Transverse colon (tissue), 4 donors: ENCODE results near the gene ZNF830. TPM values are rescaled to one million over a fixed set of nuclear protein-coding genes. Genes with fewer than 3 reads are reported as not detected.

Experiments used
- DNase-seq: peaks from one replicate; pipeline ENCODE4 v3.0.0-alpha.2; 2019
- H3K27ac ChIP-seq, 4 donors: fragments of 200-600 bp; sonication (generic); 2 replicates each; pipeline ENCODE4 v1.5.1; 2016 to 2018; ENCODE audit warnings: inconsistent platforms in 4 of 4
- H3K27me3 ChIP-seq: fragments of 200-600 bp; sonication (generic); 2 replicates; pipeline ENCODE4 v1.5.1; 2017; ENCODE audit warnings: inconsistent platforms
- H3K36me3 ChIP-seq, 4 donors: fragments of 200-600 bp; sonication (generic); 2 replicates each; pipeline ENCODE4 v1.5.1; 2017 to 2019; ENCODE audit warnings: inconsistent platforms in 4 of 4
- H3K4me1 ChIP-seq, 4 donors: fragments of 200-600 bp; sonication (generic); 2 replicates each; pipeline ENCODE4 v1.5.1; 2017 to 2020; ENCODE audit warnings: inconsistent platforms in 4 of 4
- H3K4me3 ChIP-seq, 4 donors: fragments of 200-600 bp; sonication (generic); 1 replicate in 1 of 4; 2 replicates in 3 of 4; pipeline versions ENCODE4 v1.5.1 to v1.6.1; 2017 to 2019; ENCODE audit warnings: inconsistent platforms in 4 of 4
- H3K9me3 ChIP-seq, 2 donors: fragments of 200-600 bp; sonication (generic); 2 replicates each; pipeline ENCODE4 v1.5.1; 2017 to 2019; ENCODE audit warnings: inconsistent platforms in 2 of 2
- EP300 ChIP-seq: sonication (generic); formaldehyde crosslinking; IDR thresholded peaks from one replicate; pipeline ENCODE4 v1.6.1; 2017; ENCODE audit warnings: antibody characterized with exemption, low read depth
- POLR2A ChIP-seq: fragments of 450-650 bp; IDR thresholded peaks from one replicate; pipeline ENCODE4 v1.6.1; 2016; ENCODE audit warnings: antibody characterized with exemption, mild to moderate bottlenecking, moderate library complexity
- POLR2AphosphoS5 ChIP-seq, 3 donors: sonication (generic); formaldehyde crosslinking; IDR thresholded peaks; one replicate each; pipeline ENCODE4 v1.6.1; 2016; ENCODE audit warnings: antibody characterized with exemption in 3 of 3
- WGBS, 2 donors: methylation state at CpG; one replicate each; pipeline ENCODE4 v1.1.5; 2018; ENCODE audit warnings: low coverage in 1 of 2; 5-methylcytosine and 5-hydroxymethylcytosine counted together
- in situ Hi-C, 4 donors: fragments of 200-750 bp; cut with MboI; loops; one replicate each; pipeline versions ENCODE4 v1.15.0 to v1.15.1; 2017; ENCODE audit warnings: low sequenced_read_pairs in 3 of 4, low pct_ligation_motif_present in 1 of 4, low pct_unique_long_range_greater_than_20kb in 1 of 4
- intact Hi-C: fragments of 100-400 bp; cut with DNase I; formaldehyde crosslinking; loops from one replicate; pipeline ENCODE4 v1.15.1; 2023; ENCODE audit warnings: low total_unique reads
- total RNA-seq, 4 donors: library from RNA; depleted of rRNA; stranded (reverse); fragments of >200 nt; gene quantifications; one replicate each; pipeline ENCODE4 v1.1.0, GENCODE V29; 2016
- TF ChIP-seq, protein P1 (sequence below), 5 experiments: fragments of 200-600 bp in 3 of 5; fragments of 450-650 bp in 2 of 5; sonication (generic) in 3 of 5; IDR thresholded peaks; 1 replicate in 2 of 5; 2 replicates in 3 of 5; pipeline ENCODE4 v1.5.1; 2016 to 2017; ENCODE audit warnings: antibody characterized with exemption in 5 of 5, inconsistent platforms in 3 of 5, mild to moderate bottlenecking in 2 of 5, moderate library complexity in 1 of 5

ZNF830 gene
- total RNA-seq, 4 donors from 2014 or later = 10.9 to 21.7 (median 14.1) TPM

DNA sequence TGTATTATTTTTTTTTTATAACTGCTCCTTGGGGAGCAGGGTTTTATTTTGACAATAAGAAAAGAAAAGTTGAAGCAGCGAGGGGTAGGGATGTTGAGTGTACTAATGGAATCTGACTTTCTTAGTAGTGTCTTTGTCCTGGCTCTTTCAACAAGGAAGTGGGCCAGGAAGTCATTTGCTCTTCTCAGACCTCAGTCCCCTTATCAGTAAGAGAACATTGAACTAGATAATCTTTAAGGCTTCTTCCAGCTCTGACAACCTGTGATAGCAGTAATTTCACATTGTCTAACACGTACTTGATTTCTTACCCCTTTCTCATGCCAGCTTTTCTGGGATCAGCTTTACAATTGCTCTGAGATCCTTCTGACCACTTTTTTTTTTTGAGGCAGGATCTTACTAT lies 27.3 kb downstream of the ZNF830 start:
- Histone ChIP-seq H3K4me3 (no peak overlapping the region), H3K27ac (no peak overlapping the region), H3K9me3 (no peaks in the 10 kb centered on the region), H3K36me3 (peaks cover 0 to 12% (median 5%) of the 10 kb centered on the region in 4 donors), H3K4me1 (peaks cover 6 to 31% (median 16%) of the 10 kb centered on the region in 4 donors), H3K27me3 (no peaks in the 10 kb centered on the region)
- no peak for DNase-seq
- WGBS, 2 donors = 75 to 77% methylated on average over 1 to 2 of the region's 2 CpGs
- no peak for TF ChIP-seq POLR2A
- no peak for TF ChIP-seq POLR2AphosphoS5 (IDR thresholded peaks at IDR 0.05)
- no peak for TF ChIP-seq EP300
- TF ChIP-seq, protein P1, sequence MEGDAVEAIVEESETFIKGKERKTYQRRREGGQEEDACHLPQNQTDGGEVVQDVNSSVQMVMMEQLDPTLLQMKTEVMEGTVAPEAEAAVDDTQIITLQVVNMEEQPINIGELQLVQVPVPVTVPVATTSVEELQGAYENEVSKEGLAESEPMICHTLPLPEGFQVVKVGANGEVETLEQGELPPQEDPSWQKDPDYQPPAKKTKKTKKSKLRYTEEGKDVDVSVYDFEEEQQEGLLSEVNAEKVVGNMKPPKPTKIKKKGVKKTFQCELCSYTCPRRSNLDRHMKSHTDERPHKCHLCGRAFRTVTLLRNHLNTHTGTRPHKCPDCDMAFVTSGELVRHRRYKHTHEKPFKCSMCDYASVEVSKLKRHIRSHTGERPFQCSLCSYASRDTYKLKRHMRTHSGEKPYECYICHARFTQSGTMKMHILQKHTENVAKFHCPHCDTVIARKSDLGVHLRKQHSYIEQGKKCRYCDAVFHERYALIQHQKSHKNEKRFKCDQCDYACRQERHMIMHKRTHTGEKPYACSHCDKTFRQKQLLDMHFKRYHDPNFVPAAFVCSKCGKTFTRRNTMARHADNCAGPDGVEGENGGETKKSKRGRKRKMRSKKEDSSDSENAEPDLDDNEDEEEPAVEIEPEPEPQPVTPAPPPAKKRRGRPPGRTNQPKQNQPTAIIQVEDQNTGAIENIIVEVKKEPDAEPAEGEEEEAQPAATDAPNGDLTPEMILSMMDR (IDR thresholded peaks at IDR 0.05) = no peak
- in situ Hi-C loops = loop anchor here in 1 of 4 donors (25.0 kb wide), 1 partner anchor 99 kb away; no protein-coding TSS in a partner anchor
- intact Hi-C loops = no loop called here

DNA sequence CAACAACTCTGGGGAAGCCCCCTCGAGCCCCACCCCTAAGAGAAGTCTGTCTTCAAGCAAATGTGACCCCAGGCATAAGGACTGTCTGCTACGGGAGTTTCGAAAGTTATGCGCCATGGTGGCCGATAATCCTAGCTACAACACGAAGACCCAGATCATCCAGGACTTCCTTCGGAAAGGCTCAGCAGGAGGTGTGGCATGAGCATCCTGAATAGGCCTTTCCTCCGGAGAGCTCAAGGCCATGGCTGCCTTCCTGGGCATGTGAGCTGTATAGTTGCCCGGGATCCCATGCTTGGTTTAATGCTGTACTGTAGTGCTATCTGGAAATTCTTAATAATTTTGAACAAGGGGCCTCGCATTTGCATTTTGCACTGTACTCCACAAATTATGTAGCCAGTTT lies 28.1 kb downstream of the ZNF830 start:
- 92 to 100% methylated on average over 1 to 10 of the region's 10 CpGs for WGBS, 2 donors
- Histone ChIP-seq H3K36me3 (peaks cover 0 to 18% (median 8%) of the 10 kb centered on the region in 4 donors), H3K9me3 (no peaks in the 10 kb centered on the region), H3K4me3 (no peak overlapping the region), H3K27me3 (no peaks in the 10 kb centered on the region), H3K4me1 (peaks cover 6 to 31% (median 16%) of the 10 kb centered on the region in 4 donors), H3K27ac (no peak overlapping the region)
- intact Hi-C loops (no loop called here), in situ Hi-C loops (loop anchor here in 1 of 4 donors (25.0 kb wide), 1 partner anchor 98 kb away; no protein-coding TSS in a partner anchor)
- DNase-seq = no peak
- TF ChIP-seq POLR2A (no peak), POLR2AphosphoS5 (IDR thresholded peaks at IDR 0.05) (no peak), EP300 (no peak)
- TF ChIP-seq, protein P1 (IDR thresholded peaks at IDR 0.05) = no peak

DNA sequence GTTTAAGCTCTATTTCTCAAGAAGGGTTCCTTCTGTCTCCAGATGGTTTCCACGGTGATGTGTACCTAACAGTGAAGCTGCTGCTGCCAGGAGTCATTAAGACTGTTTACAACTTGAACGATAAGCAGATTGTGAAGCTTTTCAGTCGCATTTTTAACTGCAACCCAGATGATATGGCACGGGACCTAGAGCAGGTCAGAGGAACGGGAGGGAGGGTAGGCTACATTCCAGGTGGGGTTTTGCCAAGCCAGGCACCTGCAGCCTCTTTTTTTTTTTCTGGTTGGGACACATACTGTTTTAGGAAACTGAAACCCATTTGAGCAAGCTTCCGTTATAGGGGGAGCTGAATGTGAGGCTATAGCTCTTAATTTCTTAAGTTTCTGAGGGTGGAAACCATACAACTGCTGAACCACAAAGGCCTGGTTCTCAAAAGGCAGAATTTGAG lies 29.6 kb downstream of the ZNF830 start:
- TF ChIP-seq POLR2AphosphoS5 (IDR thresholded peaks at IDR 0.05) = peak in 1 of 3 donors; percentile 52
- no peak for TF ChIP-seq POLR2A
- TF ChIP-seq, protein P1 (IDR thresholded peaks at IDR 0.05) = no peak
- Histone ChIP-seq H3K4me3 (no peak overlapping the region), H3K9me3 (no peaks in the 10 kb centered on the region), H3K27me3 (no peaks in the 10 kb centered on the region), H3K4me1 (peaks cover 6 to 31% (median 16%) of the 10 kb centered on the region in 4 donors), H3K27ac (peak overlapping the region; percentile 43 to 63 (median 52)), H3K36me3 (peaks cover 0 to 18% (median 8%) of the 10 kb centered on the region in 4 donors)
- 25 to 51% methylated on average over 3 to 6 of the region's 6 CpGs for WGBS, 2 donors
- DNase-seq = peak; percentile 38
- in situ Hi-C loops = loop anchor here (10.0 to 25.0 kb wide), 2 partner anchors 96 to 104 kb away; no protein-coding TSS in a partner anchor
- intact Hi-C loops = no loop called here

DNA sequence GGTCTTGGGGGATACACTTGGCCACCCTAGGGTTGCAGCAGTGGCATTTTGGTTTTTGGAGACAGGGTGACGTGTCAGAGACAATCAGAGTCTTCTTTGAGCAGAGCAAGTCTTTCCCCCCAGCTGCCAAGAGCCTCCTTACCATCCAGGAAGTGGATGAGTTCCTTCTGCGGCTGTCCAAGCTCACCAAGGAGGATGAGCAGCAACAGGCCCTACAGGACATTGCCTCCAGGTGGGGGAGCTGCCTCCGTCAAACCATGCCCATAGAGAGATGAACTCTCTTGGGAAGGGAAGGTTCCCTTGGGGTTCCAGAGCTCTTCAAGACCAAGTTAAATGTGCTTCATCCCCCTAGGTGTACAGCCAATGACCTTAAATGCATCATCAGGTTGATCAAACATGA lies 30.3 kb downstream of the ZNF830 start:
- peak overlapping the region; percentile 43 to 63 (median 52) for H3K27ac ChIP-seq
- no peaks in the 10 kb centered on the region for H3K27me3 ChIP-seq
- H3K9me3 ChIP-seq = no peaks in the 10 kb centered on the region
- intact Hi-C loops (no loop called here), in situ Hi-C loops (loop anchor here (10.0 to 25.0 kb wide), 2 partner anchors 96 to 103 kb away; no protein-coding TSS in a partner anchor)
- no peak for TF ChIP-seq POLR2A
- TF ChIP-seq, protein P1 (IDR thresholded peaks at IDR 0.05) = no peak
- TF ChIP-seq POLR2AphosphoS5 (IDR thresholded peaks at IDR 0.05) = no peak
- TF ChIP-seq EP300 = no peak
- peaks cover 6 to 34% (median 16%) of the 10 kb centered on the region in 4 donors for H3K4me1 ChIP-seq
- peaks cover 0 to 23% (median 8%) of the 10 kb centered on the region in 4 donors for H3K36me3 ChIP-seq
- DNase-seq = no peak
- 84% methylated on average over 3 of the region's 3 CpGs; no CpG with 5 or more reads in 1 of the 2 donors for WGBS, 2 donors
- H3K4me3 ChIP-seq = no peak overlapping the region
